SW 1271 (cell line): ENCODE results near the gene SORCS3.

Experiments used
- DNase-seq, 2 experiments: peaks; one replicate each; lab custom pipeline; 2025; lab: John Stamatoyannopoulos, UW

SORCS3 gene

DNA sequence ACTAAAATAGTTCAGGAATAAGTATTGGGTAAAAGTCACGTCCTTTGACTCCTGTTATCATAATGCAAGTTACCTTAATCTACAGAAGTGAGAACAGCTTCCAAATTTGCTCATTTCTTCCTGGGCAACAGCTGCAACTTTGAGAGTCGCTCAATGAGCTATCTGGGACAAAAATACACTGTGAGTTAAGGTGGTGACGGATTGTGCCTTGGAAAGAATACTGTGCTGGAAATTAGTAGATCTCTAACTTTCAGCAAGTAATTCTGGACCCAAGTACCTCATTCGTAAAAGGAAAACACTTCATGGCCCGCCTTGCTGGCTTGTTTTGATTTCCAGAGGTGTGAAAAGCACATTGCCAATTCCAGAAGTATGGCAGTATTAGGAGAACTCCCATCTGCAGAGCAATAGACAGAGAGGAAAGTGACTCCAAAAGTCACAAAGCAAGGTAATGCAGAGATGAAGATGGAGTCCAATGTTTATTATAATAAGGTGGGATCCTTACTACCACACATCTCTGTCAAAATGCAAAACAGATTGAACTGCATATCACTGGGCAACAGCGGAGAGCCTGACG, 626.0 kb downstream of the SORCS3 start:
- DNase-seq = no peak

DNA sequence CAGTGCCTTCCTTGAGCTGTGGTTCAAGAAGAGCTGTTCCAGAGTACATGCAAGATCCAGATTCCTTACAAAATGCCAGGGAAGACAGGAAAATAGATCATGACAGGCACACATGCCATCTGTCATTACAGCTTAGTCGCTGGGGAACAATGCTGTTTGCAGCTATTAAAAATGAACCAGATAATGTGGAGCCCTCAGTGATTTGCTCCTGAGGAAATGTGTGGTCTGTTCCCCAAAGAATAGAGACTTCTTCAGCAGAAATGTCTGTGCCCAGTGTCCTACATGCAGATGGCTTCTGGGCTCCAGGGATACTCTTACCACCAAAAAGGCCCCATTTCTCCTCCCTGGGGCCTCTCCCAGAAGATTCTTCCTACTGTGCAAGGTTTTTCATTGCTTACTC, 627.9 kb downstream of the SORCS3 start:
- no peak for DNase-seq

DNA sequence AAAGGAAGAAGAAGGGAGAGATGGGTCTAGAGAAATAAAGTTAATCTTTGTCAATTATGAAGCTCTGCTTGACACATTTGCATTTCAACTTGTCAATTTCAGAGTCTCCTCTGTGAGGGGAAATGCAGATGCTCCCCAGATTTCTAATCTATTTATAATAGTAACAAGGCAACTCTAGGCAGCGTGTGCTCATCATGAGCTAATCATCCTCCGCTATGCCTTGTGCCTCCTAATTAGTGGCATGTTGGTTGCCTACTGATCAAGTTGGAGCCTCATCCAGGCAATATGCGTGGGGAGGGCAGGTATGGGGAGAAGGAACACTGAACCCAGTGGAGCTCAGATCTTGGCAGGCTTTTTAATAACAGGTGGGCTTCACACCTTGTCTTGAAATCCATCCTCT, 628.6 kb downstream of the SORCS3 start:
- no peak for DNase-seq

DNA sequence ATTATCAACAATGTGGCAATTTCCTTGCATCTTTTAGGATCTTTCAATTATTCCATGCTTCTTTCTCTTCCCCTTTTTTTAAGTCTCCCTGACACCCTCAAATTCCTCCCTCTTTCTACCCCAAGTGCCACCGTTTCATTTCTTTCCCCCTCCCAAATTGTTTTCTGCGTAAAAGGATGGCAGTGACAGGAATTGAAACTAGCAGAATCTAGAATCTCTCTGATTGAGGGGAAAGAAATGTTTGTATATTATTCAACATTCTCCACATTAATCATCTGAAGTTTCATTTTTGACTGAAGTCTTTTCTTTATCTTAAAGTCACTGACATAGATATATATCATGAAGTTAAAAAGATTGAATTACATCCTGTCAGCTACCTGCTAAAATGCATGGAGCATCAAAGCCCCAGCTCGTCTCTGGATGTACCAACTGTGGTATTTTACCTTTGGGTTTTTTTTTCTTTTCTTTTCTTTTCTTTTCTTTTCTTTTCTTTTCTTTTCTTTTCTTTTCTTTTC, 633.5 kb downstream of the SORCS3 start:
- DNase-seq = no peak

DNA sequence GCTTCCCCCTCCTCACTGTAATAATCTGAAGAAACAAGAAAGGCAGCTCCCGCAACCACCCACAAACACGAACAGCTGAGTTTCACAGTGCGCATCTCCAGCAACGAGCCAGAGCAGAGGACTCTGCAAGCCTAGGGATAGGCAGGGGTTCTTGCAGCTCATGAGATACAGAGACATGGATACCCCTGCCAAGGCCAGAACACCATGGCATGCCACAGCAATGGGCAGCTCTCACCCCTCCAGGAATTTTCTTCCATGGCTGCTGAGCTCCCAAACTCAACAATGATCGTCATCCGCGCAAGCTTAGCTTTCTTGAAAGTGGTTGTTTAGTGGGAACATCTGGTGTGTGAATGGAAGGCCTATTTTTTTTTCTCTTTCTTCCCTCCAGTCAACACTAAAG, 637.3 kb downstream of the SORCS3 start:
- no peak for DNase-seq

DNA sequence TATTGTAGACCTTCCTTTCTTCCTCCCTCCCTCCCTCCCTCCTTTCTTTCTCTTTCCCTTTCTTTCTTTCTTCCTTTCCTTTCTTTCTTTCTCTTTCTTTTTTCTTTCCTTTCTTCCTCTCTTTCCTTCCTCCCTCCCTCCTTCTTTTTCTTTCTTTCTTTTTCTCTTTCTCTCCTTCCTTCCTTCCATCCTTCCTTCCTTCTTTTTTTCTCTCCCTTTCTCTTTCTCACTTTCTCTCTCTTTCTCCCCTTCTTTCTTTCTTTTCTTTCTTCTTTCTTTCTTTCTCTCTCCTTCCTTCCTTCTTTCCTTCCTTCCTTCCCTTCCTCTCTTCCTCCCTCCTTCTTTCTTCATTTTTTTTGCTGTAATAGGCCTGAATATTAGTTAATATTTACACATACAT, 638.0 kb downstream of the SORCS3 start:
- DNase-seq = no peak

DNA sequence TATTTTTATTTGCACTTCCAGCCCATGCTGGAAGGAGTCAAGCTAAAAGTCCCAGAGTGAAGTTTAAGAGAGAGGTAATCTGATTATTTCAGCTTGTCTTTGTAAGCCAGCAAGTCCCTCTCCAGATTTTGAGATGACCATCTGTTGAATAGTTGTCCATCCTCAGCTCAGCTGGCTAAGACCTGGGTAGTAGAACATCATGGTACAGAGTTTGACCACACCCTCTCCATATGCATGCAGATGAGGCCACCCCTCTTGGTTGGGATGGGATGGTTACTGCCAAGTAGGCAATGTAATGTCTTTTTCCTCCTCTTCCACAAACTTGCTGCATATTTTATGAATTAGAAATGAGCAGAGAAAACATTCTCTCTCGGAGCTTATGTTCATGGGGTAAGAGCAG, 639.8 kb downstream of the SORCS3 start:
- no peak for DNase-seq

DNA sequence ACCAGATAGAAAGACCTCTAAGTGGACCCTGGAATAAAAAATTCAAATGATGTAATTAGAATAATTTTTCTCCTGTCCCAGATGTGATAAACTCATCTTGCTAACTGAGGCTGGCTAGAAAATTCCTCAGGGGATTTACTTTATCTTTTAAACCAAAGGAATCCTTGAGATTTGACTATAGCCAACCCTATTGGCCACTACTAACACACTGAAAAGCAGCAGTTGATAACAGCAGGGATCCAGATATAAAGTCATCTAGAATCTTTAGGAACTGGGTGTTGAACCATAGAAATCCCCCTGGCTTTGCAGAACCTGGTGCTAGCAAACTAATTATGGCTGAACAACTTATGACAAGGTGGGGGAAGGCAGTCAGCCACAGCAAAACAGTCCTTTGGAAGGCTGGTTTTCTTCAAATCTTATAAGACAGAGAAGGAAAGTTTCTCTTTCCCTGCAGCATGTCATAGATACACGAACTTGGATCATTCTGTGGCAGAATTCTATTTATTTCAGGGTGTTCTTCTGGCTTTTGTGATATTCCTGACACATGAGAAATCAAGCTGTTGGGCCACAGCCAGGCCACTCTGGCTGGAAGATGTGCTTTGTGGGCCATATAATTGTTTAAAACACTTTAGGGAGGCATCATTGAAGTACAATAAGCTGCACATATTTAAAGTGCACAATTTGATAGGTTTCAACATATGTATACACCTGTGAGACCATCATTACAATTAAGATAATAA, 643.6 kb downstream of the SORCS3 start:
- DNase-seq = no peak

DNA sequence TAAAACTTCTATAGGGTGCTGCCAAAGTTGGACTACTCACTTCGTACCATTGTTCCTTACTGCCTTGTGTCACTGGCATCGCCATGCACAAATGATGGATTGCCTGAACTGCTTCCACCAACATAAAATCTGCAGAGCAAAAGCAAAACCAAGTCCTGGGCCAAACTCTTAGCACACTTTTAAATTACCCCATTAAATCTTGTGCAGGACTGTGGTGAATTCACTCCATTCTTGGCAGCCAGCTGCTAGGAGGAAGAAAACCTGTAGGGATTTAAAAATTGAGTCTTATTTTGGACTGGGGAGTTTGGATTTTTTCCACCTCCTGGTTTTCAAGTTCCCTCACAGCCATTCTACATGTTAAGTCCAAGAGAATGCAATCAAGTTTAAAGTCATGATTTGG, 646.9 kb downstream of the SORCS3 start:
- no peak for DNase-seq

DNA sequence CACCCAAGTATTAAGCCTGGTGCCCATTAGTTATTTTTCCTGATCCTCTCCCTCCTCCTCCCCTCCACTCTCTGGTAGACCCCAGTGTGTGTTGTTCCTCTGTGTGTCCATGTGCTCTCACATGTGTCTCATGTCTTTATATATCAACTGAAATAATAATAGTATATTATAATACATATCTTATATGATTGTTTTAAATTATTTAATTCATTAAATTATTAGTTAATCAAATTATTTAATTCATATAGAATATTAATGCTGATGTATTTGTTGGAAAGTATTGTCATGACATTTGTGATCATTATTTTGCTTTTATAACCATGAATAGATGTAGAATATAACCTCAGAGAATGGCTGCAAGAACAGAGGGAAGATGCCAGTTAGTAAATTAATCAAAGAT, 647.5 kb downstream of the SORCS3 start:
- DNase-seq = no peak

DNA sequence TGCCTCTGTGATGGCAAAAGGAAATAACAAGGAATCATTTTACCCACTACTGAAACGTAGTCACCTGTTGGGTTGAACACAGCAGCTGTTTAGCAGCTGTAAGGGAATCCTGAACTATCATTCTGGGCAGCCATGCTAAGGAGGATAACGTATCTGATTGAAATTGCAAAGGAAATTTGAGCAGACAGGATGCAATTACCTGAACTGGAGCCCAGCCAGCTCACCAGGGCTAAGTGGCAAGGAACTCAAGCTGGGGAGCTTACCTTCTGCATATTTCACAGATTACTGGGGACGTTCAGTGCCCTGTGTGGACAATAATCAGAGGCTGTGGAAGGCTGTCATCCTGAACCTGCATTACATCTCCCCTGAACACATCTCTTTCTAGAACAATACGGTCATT, 650.5 kb downstream of the SORCS3 start:
- no peak for DNase-seq

DNA sequence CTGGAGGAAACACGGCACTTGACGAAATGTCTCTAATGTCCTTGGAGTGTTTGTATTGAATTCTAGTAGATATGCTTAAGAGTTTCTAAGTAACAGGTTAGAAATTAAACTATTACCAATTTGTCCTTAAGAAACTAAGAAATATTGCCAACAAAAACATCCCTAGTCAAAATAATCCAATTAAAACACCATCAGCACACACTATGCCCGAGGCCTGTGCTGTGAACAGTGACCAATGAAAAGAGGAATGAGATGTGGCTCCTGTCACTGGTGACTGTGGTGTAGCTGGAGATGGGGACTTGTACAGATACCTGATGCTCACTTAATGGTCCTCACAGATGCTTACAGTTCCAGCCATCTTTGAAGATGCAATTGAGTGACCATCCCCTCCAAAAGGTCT, 651.1 kb downstream of the SORCS3 start:
- no peak for DNase-seq
